ENCODE results near the gene C3. TPM values are rescaled to one million over a fixed set of nuclear protein-coding genes. Genes with fewer than 3 reads are reported as not detected.
A peak's percentile ranks its signal among the peaks of the same experiment; 100 is the strongest.

Gene C3
- polyA plus RNA-seq, 3 donors = 2.4 to 5.3 (median 3.2) TPM

DNA sequence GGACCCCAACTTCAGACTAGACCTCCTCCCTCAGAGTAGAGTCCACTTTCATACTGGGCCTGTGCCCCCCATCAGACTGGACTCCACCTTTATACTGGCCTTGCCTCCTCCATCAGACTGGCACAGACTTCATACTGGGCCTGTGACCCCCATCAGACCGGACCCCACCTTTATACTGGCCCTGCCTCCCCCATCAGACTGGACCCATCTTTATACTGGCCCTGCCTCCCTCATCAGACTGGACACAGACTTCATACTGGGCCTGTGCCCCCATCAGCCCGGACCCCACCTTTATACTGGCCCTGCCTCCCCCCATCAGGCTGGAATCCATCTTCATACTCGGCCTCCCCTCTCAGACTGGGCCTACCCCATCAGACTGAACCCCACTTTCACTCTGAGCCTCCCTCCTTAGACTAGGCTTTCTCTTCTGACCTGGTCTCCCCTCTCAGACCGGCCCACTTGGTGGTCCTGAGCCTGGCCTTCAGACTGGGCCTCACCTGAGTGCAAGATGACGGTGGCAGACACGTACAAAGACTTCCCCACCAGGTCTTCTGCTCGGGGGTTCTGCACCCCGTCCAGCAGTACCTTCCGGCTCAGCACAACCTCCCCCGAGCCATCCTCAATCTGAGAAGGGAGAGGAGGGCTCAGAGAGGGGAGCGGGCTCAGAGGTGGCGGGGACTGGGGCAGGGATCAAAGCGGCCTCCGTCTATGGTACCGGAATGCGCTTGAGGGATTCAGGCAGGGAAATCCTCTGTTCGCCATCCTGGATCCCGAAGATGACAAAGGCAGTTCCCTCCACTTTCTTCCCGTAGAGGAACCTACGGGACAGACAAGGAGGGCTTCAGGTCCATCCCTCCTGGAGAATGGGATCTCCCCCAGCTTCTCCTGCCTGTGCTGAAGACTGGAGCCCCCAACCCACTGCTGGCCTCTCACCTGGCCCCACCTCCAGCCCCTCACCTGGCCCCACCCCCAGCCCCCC lies 7.5 kb downstream of the C3 start:
- Histone ChIP-seq H3K4me3 (replicated peaks in 1 of 3; ENCODE audit: low read depth in 2 of 3, low read length in 3 of 3) (no peak overlapping the region), H3K27me3 (ENCODE audit: control insufficient read depth in 2 of 2, insufficient read depth in 2 of 2, low read length in 2 of 2) (peaks cover 3 to 33% of the 10 kb centered on the region in 2 donors), H3K27ac (ENCODE audit: low read depth in 1 of 2, low read length in 2 of 2) (no peak overlapping the region), H3K4me1 (ENCODE audit: control insufficient read depth in 1 of 2, insufficient read depth in 2 of 2, low read length in 2 of 2) (no peaks in the 10 kb centered on the region), H2AFZ (ENCODE audit: insufficient read depth, low read depth, low read length, poor library complexity, severe bottlenecking) (no peak overlapping the region), H3K9me3 (replicated peaks in 1 of 2; ENCODE audit: control insufficient read depth in 1 of 2, insufficient read depth in 1 of 2, low read length in 2 of 2) (no peaks in the 10 kb centered on the region), H3K9ac (ENCODE audit: insufficient read depth, low read length, poor library complexity, severe bottlenecking) (no peak overlapping the region), H3K4me2 (replicated peaks; ENCODE audit: extremely low read depth, low read length, poor library complexity, severe bottlenecking) (no peak overlapping the region), H4K20me1 (ENCODE audit: insufficient read depth, low read length) (no peaks in the 10 kb centered on the region), H3K36me3 (replicated peaks in 1 of 2; ENCODE audit: control insufficient read depth in 1 of 2, insufficient read depth in 2 of 2, low read length in 2 of 2) (no peaks in the 10 kb centered on the region), H3K79me2 (ENCODE audit: insufficient read depth, low read length) (no peaks in the 10 kb centered on the region)
- Mint-ChIP-seq H3K4me1 (peaks cover 9% of the 10 kb centered on the region), H3K27ac (peak overlapping the region in 1 of 7 donors; percentile 52), H3K9me3 (peaks cover 0 to 12% (median 0%) of the 10 kb centered on the region in 7 donors), H3K4me3 (no peak overlapping the region), H3K36me3 (no peaks in the 10 kb centered on the region), H3K27me3 (ENCODE audit: low read depth in 3 of 3) (peaks cover 45 to 57% (median 48%) of the 10 kb centered on the region in 3 donors)
- TF ChIP-seq, protein P1, sequence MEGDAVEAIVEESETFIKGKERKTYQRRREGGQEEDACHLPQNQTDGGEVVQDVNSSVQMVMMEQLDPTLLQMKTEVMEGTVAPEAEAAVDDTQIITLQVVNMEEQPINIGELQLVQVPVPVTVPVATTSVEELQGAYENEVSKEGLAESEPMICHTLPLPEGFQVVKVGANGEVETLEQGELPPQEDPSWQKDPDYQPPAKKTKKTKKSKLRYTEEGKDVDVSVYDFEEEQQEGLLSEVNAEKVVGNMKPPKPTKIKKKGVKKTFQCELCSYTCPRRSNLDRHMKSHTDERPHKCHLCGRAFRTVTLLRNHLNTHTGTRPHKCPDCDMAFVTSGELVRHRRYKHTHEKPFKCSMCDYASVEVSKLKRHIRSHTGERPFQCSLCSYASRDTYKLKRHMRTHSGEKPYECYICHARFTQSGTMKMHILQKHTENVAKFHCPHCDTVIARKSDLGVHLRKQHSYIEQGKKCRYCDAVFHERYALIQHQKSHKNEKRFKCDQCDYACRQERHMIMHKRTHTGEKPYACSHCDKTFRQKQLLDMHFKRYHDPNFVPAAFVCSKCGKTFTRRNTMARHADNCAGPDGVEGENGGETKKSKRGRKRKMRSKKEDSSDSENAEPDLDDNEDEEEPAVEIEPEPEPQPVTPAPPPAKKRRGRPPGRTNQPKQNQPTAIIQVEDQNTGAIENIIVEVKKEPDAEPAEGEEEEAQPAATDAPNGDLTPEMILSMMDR (IDR thresholded peaks at IDR 0.05) = no peak
- intact Hi-C loops (cut with micrococcal nuclease) = loop anchor here in 1 of 2 donors (5.0 kb wide), 1 partner anchor 81 kb away; no protein-coding TSS in a partner anchor
- 97% methylated on average over 14 of the region's 20 CpGs for WGBS (ENCODE audit: insufficient coverage)
- no peak for DNase-seq

DNA sequence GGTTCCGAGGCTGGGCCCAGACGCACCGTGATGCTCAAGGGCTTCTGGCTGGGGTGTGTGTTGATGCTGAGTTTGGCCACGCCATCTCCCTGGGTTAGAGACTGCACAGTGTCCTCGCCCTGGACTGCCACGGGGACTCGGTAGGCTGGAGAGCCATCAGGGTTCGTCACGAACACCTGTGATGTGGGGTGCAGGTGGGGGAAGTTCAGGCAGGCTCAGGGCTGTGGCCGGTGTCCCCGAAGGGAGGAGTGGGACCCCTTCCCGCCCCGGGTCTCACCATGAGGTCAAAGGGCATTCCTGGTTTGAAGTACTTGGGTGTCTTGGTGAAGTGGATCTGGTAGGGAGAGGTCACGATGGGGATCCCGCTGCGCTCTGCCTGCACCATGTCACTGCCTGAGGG lies 8.2 kb downstream of the C3 start:
- Mint-ChIP-seq H3K4me1 (peaks cover 9% of the 10 kb centered on the region), H3K36me3 (no peaks in the 10 kb centered on the region), H3K27ac (no peak overlapping the region), H3K27me3 (ENCODE audit: low read depth in 3 of 3) (peaks cover 42 to 56% (median 48%) of the 10 kb centered on the region in 3 donors), H3K4me3 (no peak overlapping the region), H3K9me3 (peaks cover 0 to 12% (median 0%) of the 10 kb centered on the region in 7 donors)
- no peak overlapping the region for H3K9ac ChIP-seq (ENCODE audit: insufficient read depth, low read length, poor library complexity, severe bottlenecking)
- 96% methylated on average over 13 of the region's 16 CpGs for WGBS (ENCODE audit: insufficient coverage)
- H3K4me1 ChIP-seq (ENCODE audit: control insufficient read depth in 1 of 2, insufficient read depth in 2 of 2, low read length in 2 of 2) = no peaks in the 10 kb centered on the region
- H4K20me1 ChIP-seq (ENCODE audit: insufficient read depth, low read length) = no peaks in the 10 kb centered on the region
- no peak overlapping the region for H2AFZ ChIP-seq (ENCODE audit: insufficient read depth, low read depth, low read length, poor library complexity, severe bottlenecking)
- DNase-seq = no peak
- intact Hi-C loops (cut with micrococcal nuclease) = loop anchor here in 1 of 2 donors (5.0 kb wide), 1 partner anchor 80 kb away; no protein-coding TSS in a partner anchor
- no peak overlapping the region for H3K4me3 ChIP-seq (replicated peaks in 1 of 3; ENCODE audit: low read depth in 2 of 3, low read length in 3 of 3)
- H3K36me3 ChIP-seq (replicated peaks in 1 of 2; ENCODE audit: control insufficient read depth in 1 of 2, insufficient read depth in 2 of 2, low read length in 2 of 2) = no peaks in the 10 kb centered on the region
- H3K4me2 ChIP-seq (replicated peaks; ENCODE audit: extremely low read depth, low read length, poor library complexity, severe bottlenecking) = no peak overlapping the region
- no peaks in the 10 kb centered on the region for H3K79me2 ChIP-seq (ENCODE audit: insufficient read depth, low read length)
- H3K27ac ChIP-seq (ENCODE audit: low read depth in 1 of 2, low read length in 2 of 2) = no peak overlapping the region
- no peaks in the 10 kb centered on the region for H3K9me3 ChIP-seq (replicated peaks in 1 of 2; ENCODE audit: control insufficient read depth in 1 of 2, insufficient read depth in 1 of 2, low read length in 2 of 2)
- H3K27me3 ChIP-seq (ENCODE audit: control insufficient read depth in 2 of 2, insufficient read depth in 2 of 2, low read length in 2 of 2) = peaks cover 3 to 33% of the 10 kb centered on the region in 2 donors
- TF ChIP-seq, protein P1 (IDR thresholded peaks at IDR 0.05) = no peak

Data from CD14-positive monocyte (primary cell).